ENCODE results near the gene RASA1. TPM values are rescaled to one million over a fixed set of nuclear protein-coding genes. Genes with fewer than 3 reads are reported as not detected.

The RASA1 gene
- total RNA-seq, 1 experiment from 2014 or later: 23.9 TPM

- Histone ChIP-seq H3K36me3 (ENCODE audit: control insufficient read depth in 1 of 2, insufficient read depth in 2 of 2, low read length in 2 of 2) (no peaks in the 10 kb centered on the region), H2AFZ (ENCODE audit: low read depth, low read length, poor library complexity, severe bottlenecking) (no peak overlapping the region), H3K79me2 (ENCODE audit: insufficient read depth, low read length) (no peaks in the 10 kb centered on the region), H3K9ac (ENCODE audit: low read length) (no peak overlapping the region), H3K4me3 (replicated peaks in 1 of 2; ENCODE audit: low read depth in 1 of 2, low read length in 2 of 2) (no peak overlapping the region), H3K27ac (ENCODE audit: low read depth, low read length) (no peak overlapping the region), H3K9me3 (ENCODE audit: control insufficient read depth in 1 of 2, insufficient read depth in 1 of 2, low read depth in 1 of 2, low read length in 2 of 2) (no peaks in the 10 kb centered on the region), H3K9me2 (ENCODE audit: insufficient read depth) (no peaks in the 10 kb centered on the region), H3K27me3 (ENCODE audit: insufficient read depth, low read length) (no peaks in the 10 kb centered on the region), H3K4me2 (ENCODE audit: low read length) (no peak overlapping the region), H4K20me1 (ENCODE audit: insufficient read depth) (no peaks in the 10 kb centered on the region), H3K4me1 (ENCODE audit: control insufficient read depth in 1 of 2, insufficient read depth in 2 of 2, low read length in 2 of 2) (no peaks in the 10 kb centered on the region)
- ChIA-PET CTCF (no interaction called here), POLR2A (no interaction called here), RAD21 (ENCODE audit: low non-redundant PET in 1 of 2, low total read pairs in 2 of 2, uncharacterized antibody in 2 of 2, unreplicated experiment in 2 of 2) (no interaction called here)
- no peak for TF ChIP-seq EZH2 (IDR thresholded peaks at IDR 0.05)
- no peak for TF ChIP-seq CTCF (IDR thresholded peaks at IDR 0.05 in 2 of 3, conservative IDR thresholded peaks at IDR 0.05 in 1 of 3; ENCODE audit: borderline replicate concordance in 1 of 3, insufficient read depth in 1 of 3, low read depth in 2 of 3, low read length in 2 of 3)
- intact Hi-C loops (cut with micrococcal nuclease): no loop called here
- no TSS peak for BruUV-seq (replicated peaks)
- ATAC-seq (no peak), DNase-seq (ENCODE audit: low read depth, low spot score) (no peak)
Measured at GRCh38 chr5:87430863-87431457, 163.3 kb downstream of the RASA1 start.

DNA sequence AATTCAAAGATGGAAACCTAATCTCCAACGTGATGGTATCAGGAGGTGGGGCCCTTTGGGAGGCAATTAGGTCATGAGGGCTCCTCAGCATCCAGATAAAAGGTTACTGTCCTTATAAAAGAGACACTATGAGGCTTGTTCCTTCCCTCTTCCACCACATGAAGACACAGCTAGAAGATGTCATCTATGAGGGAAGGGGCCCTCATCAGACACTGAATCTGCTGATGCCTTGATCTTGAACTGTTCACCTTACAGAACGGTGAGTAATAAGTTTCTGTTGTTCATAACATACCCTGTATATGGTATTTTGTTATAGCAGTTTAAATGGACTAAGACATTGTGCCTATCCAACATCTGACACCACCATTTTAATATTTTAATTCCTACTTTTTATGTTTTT is 164.8 kb downstream of the RASA1 start:
- H3K27me3 ChIP-seq (ENCODE audit: insufficient read depth, low read length): no peaks in the 10 kb centered on the region
- CTCF ChIA-PET: no interaction called here
- H3K9me3 ChIP-seq (ENCODE audit: control insufficient read depth in 1 of 2, insufficient read depth in 1 of 2, low read depth in 1 of 2, low read length in 2 of 2): no peaks in the 10 kb centered on the region
- DNase-seq (ENCODE audit: low read depth, low spot score) (no peak), ATAC-seq (no peak)
- H3K4me3 ChIP-seq (replicated peaks in 1 of 2; ENCODE audit: low read depth in 1 of 2, low read length in 2 of 2): no peak overlapping the region
- no peak overlapping the region for H3K9ac ChIP-seq (ENCODE audit: low read length)
- no peak for TF ChIP-seq ZBTB33 (IDR thresholded peaks at IDR 0.05; ENCODE audit: extremely low read depth, insufficient replicate concordance, low read length)
- TF ChIP-seq ZFX (IDR thresholded peaks at IDR 0.05): no peak
- no peak for TF ChIP-seq ATF3 (IDR thresholded peaks at IDR 0.05)
- TF ChIP-seq EZH2 (IDR thresholded peaks at IDR 0.05): no peak
- TF ChIP-seq CTCF (IDR thresholded peaks at IDR 0.05 in 2 of 3, conservative IDR thresholded peaks at IDR 0.05 in 1 of 3; ENCODE audit: borderline replicate concordance in 1 of 3, insufficient read depth in 1 of 3, low read depth in 2 of 3, low read length in 2 of 3): no peak
- no peak for TF ChIP-seq YY1 (IDR thresholded peaks at IDR 0.05; ENCODE audit: extremely low read depth, insufficient replicate concordance, low read depth, low read length)
- TF ChIP-seq ELF1 (IDR thresholded peaks at IDR 0.05; ENCODE audit: borderline replicate concordance, low read depth): no peak
- no peak for TF ChIP-seq SRF (IDR thresholded peaks at IDR 0.05; ENCODE audit: low read depth)
- no peak for TF ChIP-seq EGR1 (IDR thresholded peaks at IDR 0.05; ENCODE audit: low read depth)
- no peak for TF ChIP-seq FOSL1 (IDR thresholded peaks at IDR 0.05; ENCODE audit: low read depth)
- TF ChIP-seq CEBPB (IDR thresholded peaks at IDR 0.05; ENCODE audit: low read depth): no peak
- TF ChIP-seq ZNF274 (IDR thresholded peaks at IDR 0.05; ENCODE audit: low read depth, low read length): no peak
- TF ChIP-seq SIN3A (IDR thresholded peaks at IDR 0.05; ENCODE audit: low read depth): no peak
- no peak for TF ChIP-seq EZH2phosphoT487 (IDR thresholded peaks at IDR 0.05; ENCODE audit: borderline replicate concordance)
- no peak overlapping the region for H2AFZ ChIP-seq (ENCODE audit: low read depth, low read length, poor library complexity, severe bottlenecking)
- H4K20me1 ChIP-seq (ENCODE audit: insufficient read depth): no peaks in the 10 kb centered on the region
- POLR2A ChIA-PET: no interaction called here
- no peak overlapping the region for H3K4me2 ChIP-seq (ENCODE audit: low read length)
- no peaks in the 10 kb centered on the region for H3K9me2 ChIP-seq (ENCODE audit: insufficient read depth)
- no peak overlapping the region for H3K27ac ChIP-seq (ENCODE audit: low read depth, low read length)
- BruUV-seq (replicated peaks): no TSS peak
- no peaks in the 10 kb centered on the region for H3K4me1 ChIP-seq (ENCODE audit: control insufficient read depth in 1 of 2, insufficient read depth in 2 of 2, low read length in 2 of 2)
- intact Hi-C loops (cut with micrococcal nuclease): no loop called here
- H3K79me2 ChIP-seq (ENCODE audit: insufficient read depth, low read length): no peaks in the 10 kb centered on the region
- H3K36me3 ChIP-seq (ENCODE audit: control insufficient read depth in 1 of 2, insufficient read depth in 2 of 2, low read length in 2 of 2): no peaks in the 10 kb centered on the region
- RAD21 ChIA-PET (ENCODE audit: low non-redundant PET in 1 of 2, low total read pairs in 2 of 2, uncharacterized antibody in 2 of 2, unreplicated experiment in 2 of 2): no interaction called here

All from HCT116 (cell line).